GM12878 (cell line): ENCODE results near the gene ADAMTS17. TPM values are rescaled to one million over a fixed set of nuclear protein-coding genes. Genes with fewer than 3 reads are reported as not detected.

Experiments
- ATAC-seq: fragments of 200-7000 bp; cut with Tn5 transposase; 3 replicates; pipeline ENCODE4 v1.9.1; 2020; ENCODE audit warnings: mild to moderate bottlenecking, moderate library complexity
- BruUV-seq: library from RNA; stranded (reverse); fragments of 400-500 nt; replicated peaks from 2 replicates; lab custom pipeline; 2021; lab: Mats Ljungman, UMichigan
- CTCF ChIA-PET: fragments of 300-600 bp; sonication (Branson Sonifier 250); formaldehyde crosslinking; extraction: SDS; loops from one replicate; lab custom pipeline; 2021; ENCODE audit warnings: inconsistent platforms; lab: Yijun Ruan, JAX
- POLR2A ChIA-PET: fragments of 350-600 bp; formaldehyde crosslinking; extraction: SDS; loops from one replicate; lab custom pipeline; 2021; ENCODE audit warnings: inconsistent platforms; lab: Charles Lee
- RAD21 ChIA-PET: fragments of 300-600 bp; sonication (Branson Sonifier 250); formaldehyde crosslinking; loops from one replicate; lab custom pipeline; 2023; ENCODE audit warnings: antibody characterized with exemption; ENCODE audit not compliant: unreplicated experiment; lab: Charles Lee
- SMC1A ChIA-PET: fragments of 300-600 bp; sonication (Branson Sonifier 250); formaldehyde crosslinking; loops from one replicate; lab custom pipeline; 2023; ENCODE audit not compliant: unreplicated experiment, uncharacterized antibody; lab: Charles Lee
- DNase-seq: peaks from one replicate; pipeline ENCODE4 v3.0.0-alpha.2; 2011; ENCODE audit warnings: low read depth, low spot score
- FAIRE-seq: peaks from 3 replicates; lab custom pipeline; 2011; peaks lifted over from hg19 to GRCh38; lab: Jason Lieb, UNC
- H2AFZ ChIP-seq: 2 replicates; pipeline ENCODE4 v1.6.0; 2011; ENCODE audit warnings: low read depth, low read length, control low read depth; ENCODE audit not compliant: control insufficient read depth
- H3K27ac ChIP-seq: 2 replicates; pipeline ENCODE4 v1.5.1; 2011; ENCODE audit warnings: control low read depth; ENCODE audit not compliant: control insufficient read depth, insufficient read depth
- H3K27me3 ChIP-seq, 2 experiments: replicated peaks in 1 of 2; 2 replicates each; pipeline versions ENCODE4 v1.6.0 to v1.6.1; 2011; ENCODE audit warnings: low read length in 1 of 2; ENCODE audit not compliant: control insufficient read depth in 2 of 2, insufficient read depth in 2 of 2
- H3K36me3 ChIP-seq, 2 experiments: 2 replicates each; pipeline ENCODE4 v1.5.1; 2011; ENCODE audit warnings: low read length in 1 of 2; ENCODE audit not compliant: control insufficient read depth in 2 of 2, insufficient read depth in 2 of 2
- H3K4me1 ChIP-seq: 2 replicates; pipeline ENCODE4 v1.6.1; 2011; ENCODE audit warnings: mild to moderate bottlenecking, low read length, moderate library complexity, mixed read lengths; ENCODE audit not compliant: control insufficient read depth, insufficient read depth
- H3K4me2 ChIP-seq: 2 replicates; pipeline ENCODE4 v1.6.0; 2011; ENCODE audit warnings: control low read depth; ENCODE audit not compliant: control insufficient read depth, insufficient read depth
- H3K4me3 ChIP-seq: fragments of 200-600 bp; sonication (generic); 2 replicates; pipeline ENCODE4 v1.5.1; 2016
- H3K79me2 ChIP-seq: 2 replicates; pipeline ENCODE4 v1.6.0; 2011; ENCODE audit warnings: low read length; ENCODE audit not compliant: control insufficient read depth, insufficient read depth
- H3K9ac ChIP-seq: 2 replicates; pipeline ENCODE4 v1.8.0; 2011; ENCODE audit warnings: low read length, control low read depth, mixed read lengths; ENCODE audit not compliant: control insufficient read depth, insufficient read depth
- H3K9me3 ChIP-seq: replicated peaks from 3 replicates; pipeline ENCODE4 v1.5.1; 2011; ENCODE audit warnings: mild to moderate bottlenecking, low read length; ENCODE audit not compliant: control insufficient read depth, insufficient read depth
- H4K20me1 ChIP-seq: 2 replicates; pipeline ENCODE4 v1.6.0; 2011; ENCODE audit not compliant: control insufficient read depth, insufficient read depth
- BCL11A ChIP-seq: IDR thresholded peaks from 2 replicates; pipeline ENCODE4 v1.6.1; 2011; ENCODE audit warnings: low read depth, low read length
- WGBS: methylation state at CpG from one replicate; pipeline ENCODE4 v1.1.6; 2016; ENCODE audit warnings: low lambda C conversion rate; ENCODE audit not compliant: insufficient replicate concordance, insufficient coverage; ENCODE audit errors: missing lambda C conversion rate; 5-methylcytosine and 5-hydroxymethylcytosine counted together
- in situ Hi-C: fragments of 300-500 bp; cut with MboI; formaldehyde crosslinking; loops from 9 replicates; pipeline ENCODE4 v1.14.3; 2018; ENCODE audit warnings: mixed read lengths
- intact Hi-C: fragments of 100-400 bp; cut with micrococcal nuclease; formaldehyde crosslinking; loops from one replicate; pipeline ENCODE4 v1.14.2; 2022; ENCODE audit not compliant: unreplicated experiment
- polyA plus RNA-seq, 11 experiments: library from polyadenylated mRNA; depleted of rRNA in 4 of 11; unstranded in 6 of 11; stranded (reverse) in 5 of 11; fragments of >200 nt; fragmentation: Nextera tagmentation in 4 of 11; fragmentation: Illumina TruSeq in 1 of 11; extraction: Ambion mirVana in 4 of 11; extraction: Trizol in 1 of 11; gene quantifications; 1 replicate in 1 of 11; 2 replicates in 10 of 11; pipeline versions ENCODE4 v1.2.1 to v1.2.3, GENCODE V29; 2011 to 2016; ENCODE audit warnings: inconsistent platforms in 2 of 11, missing spikeins in 2 of 11, low read depth in 1 of 11
- total RNA-seq, 4 experiments: library from RNA; depleted of rRNA in 3 of 4; stranded (reverse); fragments of >200 nt in 3 of 4; fragmentation: Illumina TruSeq in 1 of 4; extraction: Trizol in 1 of 4; gene quantifications; 2 replicates each; pipeline versions ENCODE4 v1.2.1 to v1.2.3, GENCODE V29; 2013 to 2021
- TF ChIP-seq, protein P1 (sequence below): IDR thresholded peaks from 2 replicates; pipeline ENCODE4 v1.6.1; 2012; ENCODE audit warnings: low read length, inconsistent platforms

Gene ADAMTS17
- total and polyA plus RNA-seq, 10 of the 15 experiments (the other 5 are each of a cell fraction or from before 2014, with no cell fraction given), result 0.04 to 0.50 (median 0.10) TPM; not detected in 4

DNA sequence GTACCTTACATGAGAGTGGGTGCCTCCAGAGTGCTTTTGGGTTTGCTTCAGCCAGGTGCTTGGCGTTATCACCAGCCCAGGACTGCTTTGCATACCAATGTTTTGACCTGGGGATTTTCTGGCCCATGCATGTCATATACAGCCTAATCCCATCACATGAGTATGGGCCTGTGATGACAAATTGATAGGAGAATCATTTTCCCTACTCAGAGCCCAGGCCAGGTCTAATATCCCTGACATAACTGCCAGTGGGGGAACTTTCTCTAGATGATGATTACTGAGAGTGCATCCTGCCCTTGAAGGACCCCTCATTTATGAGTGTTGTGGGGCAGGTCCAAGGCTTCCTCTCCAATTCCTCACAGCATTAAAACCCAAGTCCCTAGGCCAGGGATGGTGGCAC, 411.1 kb downstream of the ADAMTS17 start:
- DNase-seq, result no peak
- no peak for FAIRE-seq
- Histone ChIP-seq H3K4me2 (no peak overlapping the region), H3K9ac (no peak overlapping the region), H3K4me3 (no peak overlapping the region), H3K4me1 (peaks cover 8% of the 10 kb centered on the region), H3K9me3 (no peaks in the 10 kb centered on the region), H4K20me1 (no peaks in the 10 kb centered on the region), H3K79me2 (no peaks in the 10 kb centered on the region), H3K36me3 (no peaks in the 10 kb centered on the region), H2AFZ (no peak overlapping the region), H3K27me3 (no peaks in the 10 kb centered on the region; a peak in 2 of 4 replicates), H3K27ac (no peak overlapping the region)
- CTCF ChIA-PET, result interaction anchor here (1.7 kb wide), 1 partner anchor 419 kb away, joined by 3 read pairs; no protein-coding TSS in a partner anchor
- no TSS peak for BruUV-seq
- no peak for ATAC-seq
- RAD21 ChIA-PET, result no interaction called here
- 11% methylated on average over 1 of the region's 1 CpG for WGBS
- POLR2A ChIA-PET, result no interaction called here
- in situ Hi-C loops (loop anchor here (10.0 kb wide), 1 partner anchor 664 kb away; no protein-coding TSS in a partner anchor), intact Hi-C loops (no loop called here)
- TF ChIP-seq, protein P1, sequence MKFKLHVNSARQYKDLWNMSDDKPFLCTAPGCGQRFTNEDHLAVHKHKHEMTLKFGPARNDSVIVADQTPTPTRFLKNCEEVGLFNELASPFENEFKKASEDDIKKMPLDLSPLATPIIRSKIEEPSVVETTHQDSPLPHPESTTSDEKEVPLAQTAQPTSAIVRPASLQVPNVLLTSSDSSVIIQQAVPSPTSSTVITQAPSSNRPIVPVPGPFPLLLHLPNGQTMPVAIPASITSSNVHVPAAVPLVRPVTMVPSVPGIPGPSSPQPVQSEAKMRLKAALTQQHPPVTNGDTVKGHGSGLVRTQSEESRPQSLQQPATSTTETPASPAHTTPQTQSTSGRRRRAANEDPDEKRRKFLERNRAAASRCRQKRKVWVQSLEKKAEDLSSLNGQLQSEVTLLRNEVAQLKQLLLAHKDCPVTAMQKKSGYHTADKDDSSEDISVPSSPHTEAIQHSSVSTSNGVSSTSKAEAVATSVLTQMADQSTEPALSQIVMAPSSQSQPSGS, result no peak
- SMC1A ChIA-PET, result no interaction called here

DNA sequence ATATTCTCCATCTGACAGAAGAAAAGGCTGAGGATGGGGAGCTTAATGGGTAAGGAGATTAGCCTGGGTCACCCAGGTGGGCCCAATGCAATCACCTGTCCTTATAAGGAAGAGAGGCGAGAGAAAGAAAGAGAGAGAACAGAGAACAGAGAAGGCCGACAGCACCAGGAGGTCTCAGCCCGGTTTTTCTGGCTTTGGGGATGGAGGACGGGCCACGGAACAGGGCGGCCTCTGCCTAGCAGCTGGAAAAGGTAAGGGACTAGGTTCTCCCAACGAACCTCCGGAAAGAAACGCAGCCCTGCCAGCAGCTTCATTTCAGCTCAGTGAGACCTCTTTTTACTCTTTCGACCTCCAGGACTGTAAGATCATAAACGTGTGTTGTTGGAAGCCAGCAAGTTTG, 412.5 kb downstream of the ADAMTS17 start:
- CTCF ChIA-PET, result interaction anchor here (1.0 to 1.8 kb wide), 2 partner anchors 241 to 410 kb away, joined by 3 to 8 read pairs; no protein-coding TSS in a partner anchor
- BruUV-seq, result no TSS peak
- Histone ChIP-seq H3K79me2 (no peaks in the 10 kb centered on the region), H3K9me3 (no peaks in the 10 kb centered on the region), H3K4me3 (no peak overlapping the region), H3K27ac (no peak overlapping the region), H3K4me1 (peaks cover 9% of the 10 kb centered on the region), H3K27me3 (no peaks in the 10 kb centered on the region; a peak in 2 of 4 replicates), H3K9ac (no peak overlapping the region), H2AFZ (no peak overlapping the region), H3K4me2 (no peak overlapping the region), H4K20me1 (no peaks in the 10 kb centered on the region), H3K36me3 (no peaks in the 10 kb centered on the region)
- POLR2A ChIA-PET, result interaction anchor here (0.9 kb wide), 1 partner anchor 410 kb away, joined by 3 read pairs; no protein-coding TSS in a partner anchor
- ATAC-seq (no peak), DNase-seq (no peak), FAIRE-seq (no peak)
- SMC1A ChIA-PET, result interaction anchor here (1.3 to 1.7 kb wide), 2 partner anchors 641 to 644 kb away, joined by 5 read pairs; no protein-coding TSS in a partner anchor
- TF ChIP-seq BCL11A, result no peak
- TF ChIP-seq, protein P1, result no peak
- intact Hi-C loops, result loop anchor here (2.0 to 5.0 kb wide), 3 partner anchors 454 to 943 kb away; no protein-coding TSS in a partner anchor
- in situ Hi-C loops, result no loop called here
- WGBS, result 74% methylated on average over 11 of the region's 11 CpGs
- RAD21 ChIA-PET, result interaction anchor here (1.0 kb wide), 1 partner anchor 642 kb away, joined by 3 read pairs; no protein-coding TSS in a partner anchor
